ENCODE measurements around the gene KCTD20.

DNA sequence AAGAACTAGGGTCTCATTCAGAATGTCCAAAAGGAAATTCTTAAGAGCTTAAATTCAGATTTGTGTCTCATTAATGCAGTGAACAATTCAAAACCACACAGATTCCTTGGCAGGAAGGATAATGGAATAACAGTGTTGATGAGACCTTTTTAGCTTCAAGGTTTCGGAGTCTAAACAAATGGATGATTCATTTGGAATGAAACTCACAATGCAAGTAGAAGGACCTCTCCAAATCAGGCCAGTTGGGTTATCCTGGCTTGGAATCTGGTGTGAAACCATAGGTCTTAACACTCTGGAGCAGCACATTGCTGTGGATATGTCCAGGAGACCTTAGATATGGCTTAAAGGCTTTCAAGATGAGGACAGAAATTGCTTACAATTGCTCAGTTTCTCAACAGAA lies 44.9 kb downstream of the KCTD20 start:
- TF ChIP-seq POLR2A (IDR thresholded peaks at IDR 0.05) (no peak), CTCF (IDR thresholded peaks at IDR 0.05) (no peak)
